B cell (primary cell): ENCODE results near the gene APP. TPM values are rescaled to one million over a fixed set of nuclear protein-coding genes. Genes with fewer than 3 reads are reported as not detected.

Source experiments
- ATAC-seq: fragments of 200-7000 bp; cut with Tn5 transposase; one replicate; pipeline ENCODE4 v1.10.0; 2021; ENCODE audit warnings: low read depth, mild to moderate bottlenecking, moderate number of reproducible peaks, moderate library complexity
- CTCF ChIA-PET: fragments of 350-600 bp; sonication (Branson Sonifier 250); formaldehyde crosslinking; loops from one replicate; lab custom pipeline; 2021; ENCODE audit warnings: antibody characterized with exemption, inconsistent platforms; lab: Charles Lee
- POLR2A ChIA-PET: fragments of 350-600 bp; sonication (Branson Sonifier 250); formaldehyde crosslinking; loops from one replicate; lab custom pipeline; 2021; ENCODE audit warnings: antibody characterized with exemption; lab: Charles Lee
- DNase-seq: peaks from one replicate; pipeline ENCODE4 v3.0.0; 2013
- H2AFZ ChIP-seq: 2 replicates; pipeline ENCODE4 v1.6.1; 2012; ENCODE audit warnings: mild to moderate bottlenecking, low read depth, low read length; ENCODE audit not compliant: insufficient read depth, poor library complexity, severe bottlenecking
- H3K27ac ChIP-seq, 2 donors: 1 replicate in 1 of 2; 2 replicates in 1 of 2; pipeline ENCODE4 v1.5.1; 2012 to 2013; ENCODE audit warnings: low read length in 2 of 2, mild to moderate bottlenecking in 2 of 2, moderate library complexity in 1 of 2
- H3K27me3 ChIP-seq, 4 experiments: fragments of 200-600 bp in 1 of 4; sonication (generic) in 1 of 4; replicated peaks in 1 of 4; 1 replicate in 2 of 4; 2 replicates in 2 of 4; pipeline versions ENCODE4 v1.6.1 to v1.7.0; 2013 to 2016; ENCODE audit warnings: low read length in 3 of 4, mild to moderate bottlenecking in 2 of 4, mixed read lengths in 1 of 4, moderate library complexity in 1 of 4; ENCODE audit not compliant: insufficient read depth in 4 of 4, control insufficient read depth in 3 of 4; ENCODE audit errors: control extremely low read depth in 1 of 4
- H3K36me3 ChIP-seq, 2 experiments: replicated peaks in 1 of 2; 1 replicate in 1 of 2; 2 replicates in 1 of 2; pipeline versions ENCODE4 v1.6.1 to v1.7.1; 2013; ENCODE audit warnings: low read length in 1 of 2; ENCODE audit not compliant: insufficient read depth in 2 of 2, control insufficient read depth in 1 of 2; ENCODE audit errors: control extremely low read depth in 1 of 2, extremely low read depth in 1 of 2
- H3K4me1 ChIP-seq, 2 donors: fragments of 200-600 bp in 1 of 2; sonication (generic) in 1 of 2; 1 replicate in 1 of 2; 2 replicates in 1 of 2; pipeline versions ENCODE4 v1.5.1 to v1.6.1; 2013 to 2017; ENCODE audit warnings: low read length in 2 of 2; ENCODE audit not compliant: control insufficient read depth in 2 of 2, insufficient read depth in 2 of 2
- H3K4me2 ChIP-seq: replicated peaks from 2 replicates; pipeline ENCODE3; 2012; ENCODE audit warnings: mild to moderate bottlenecking, low read depth, low read length; ENCODE audit not compliant: poor library complexity, severe bottlenecking
- H3K4me3 ChIP-seq, 5 experiments: fragments of 200-600 bp in 1 of 5; sonication (generic) in 1 of 5; 1 replicate in 3 of 5; 2 replicates in 2 of 5; pipeline versions ENCODE4 v1.5.1 to v1.7.0; 2011 to 2016; ENCODE audit warnings: low read length in 4 of 5, mild to moderate bottlenecking in 4 of 5, low read depth in 2 of 5, control low read depth in 1 of 5, moderate library complexity in 1 of 5; ENCODE audit not compliant: insufficient read depth in 1 of 5; ENCODE audit errors: control extremely low read depth in 1 of 5, extremely low read depth in 1 of 5
- H3K79me2 ChIP-seq: fragments of 200-600 bp; sonication (generic); one replicate; pipeline ENCODE4 v1.6.0; 2016; ENCODE audit warnings: low read length; ENCODE audit not compliant: control insufficient read depth, insufficient read depth
- H3K9ac ChIP-seq: fragments of 200-600 bp; sonication (generic); 2 replicates; pipeline ENCODE4 v1.6.1; 2017; ENCODE audit warnings: mild to moderate bottlenecking, low read length, moderate library complexity
- H3K9me3 ChIP-seq, 3 donors: one replicate each; pipeline versions ENCODE4 v1.6.1 to v1.7.1; 2013; ENCODE audit warnings: low read length in 2 of 3; ENCODE audit not compliant: control insufficient read depth in 2 of 3, insufficient read depth in 1 of 3; ENCODE audit errors: control extremely low read depth in 1 of 3
- H4K20me1 ChIP-seq: 2 replicates; pipeline ENCODE4 v1.6.0; 2012; ENCODE audit warnings: mild to moderate bottlenecking, low read length; ENCODE audit not compliant: insufficient read depth, control insufficient read depth, poor library complexity, severe bottlenecking
- H3K27ac Mint-ChIP-seq: one replicate; pipeline ENCODE4 v1.8.0; 2021; ENCODE audit warnings: mixed read lengths
- H3K27me3 Mint-ChIP-seq: one replicate; pipeline ENCODE4 v1.8.0; 2021; ENCODE audit warnings: mixed read lengths
- H3K4me1 Mint-ChIP-seq: one replicate; pipeline ENCODE4 v1.8.0; 2021; ENCODE audit warnings: mixed read lengths
- H3K4me3 Mint-ChIP-seq: one replicate; pipeline ENCODE4 v1.8.0; 2021; ENCODE audit warnings: mixed read lengths
- H3K9me3 Mint-ChIP-seq: one replicate; pipeline ENCODE4 v1.8.0; 2022; ENCODE audit warnings: mixed read lengths; ENCODE audit not compliant: insufficient read depth
- CTCF ChIP-seq: fragments of 200-600 bp; IDR thresholded peaks from one replicate; pipeline ENCODE4 v1.8.0; 2022; ENCODE audit warnings: antibody characterized with exemption, mild to moderate bottlenecking
- EZH2 ChIP-seq: IDR thresholded peaks from 2 replicates; pipeline ENCODE4 v1.6.1; 2012; ENCODE audit warnings: borderline replicate concordance, low read depth, mild to moderate bottlenecking, moderate library complexity, low read length; ENCODE audit not compliant: insufficient read depth, poor library complexity, severe bottlenecking
- WGBS: methylation state at CpG from one replicate; pipeline ENCODE4 v1.1.5; 2013; ENCODE audit warnings: missing lambda C conversion rate; ENCODE audit not compliant: insufficient coverage; 5-methylcytosine and 5-hydroxymethylcytosine counted together
- intact Hi-C: fragments of 100-400 bp; cut with micrococcal nuclease; formaldehyde crosslinking; loops from one replicate; pipeline ENCODE4 v1.10.0; 2022
- polyA minus RNA-seq: library from RNA; depleted of rRNA, polyadenylated mRNA; stranded (reverse); fragments of >200 nt; gene quantifications from 2 replicates; pipeline ENCODE4 v1.2.3, GENCODE V29; 2012
- polyA plus RNA-seq: library from polyadenylated mRNA; depleted of rRNA; stranded (reverse); fragments of >200 nt; gene quantifications from 2 replicates; pipeline ENCODE4 v1.2.3, GENCODE V29; 2012
- total RNA-seq, 2 donors: library from RNA; stranded (reverse); fragments of 120-200 nt in 1 of 2; gene quantifications; 1 replicate in 1 of 2; 2 replicates in 1 of 2; pipeline versions ENCODE4 v1.2.3 to v1.2.4, GENCODE V29; 2013 to 2022

The APP gene
- total RNA-seq (34.7 and 38.0 TPM in 2 replicates), polyA plus RNA-seq (28.3 and 38.5 TPM in 2 replicates), polyA minus RNA-seq (43.4 and 66.6 TPM in 2 replicates)
- 52.7 TPM for total RNA-seq (2013)

- H3K79me2 ChIP-seq: peaks cover 29% of the 10 kb centered on the region
- peak; percentile 89 for ATAC-seq
- H3K9me3 ChIP-seq: no peaks in the 10 kb centered on the region
- ChIA-PET POLR2A (no interaction called here), CTCF (interaction anchor here (0.6 to 5.2 kb wide), 15 partner anchors 10 to 810 kb away, joined by 3 to 43 read pairs (median 4); no protein-coding TSS in a partner anchor)
- peak; percentile 91 for DNase-seq
- H3K4me2 ChIP-seq: peak within 1 kb of the TSS; percentile 94
- Mint-ChIP-seq H3K4me3 (peak within 1 kb of the TSS; percentile 97), H3K9me3 (no peaks in the 10 kb centered on the region), H3K27ac (peak within 1 kb of the TSS; percentile 81), H3K27me3 (peaks cover 19% of the 10 kb centered on the region), H3K4me1 (peaks cover 15% of the 10 kb centered on the region)
- peaks cover 0 to 9% (median 2%) of the 10 kb centered on the region in 4 experiments for H3K27me3 ChIP-seq
- H3K4me3 ChIP-seq: peak within 1 kb of the TSS; percentile 54 to 84 (median 82)
- peaks cover 9 to 18% of the 10 kb centered on the region in 2 donors for H3K4me1 ChIP-seq
- intact Hi-C loops: loop anchor here (1.0 to 5.0 kb wide), 4 partner anchors 203 to 562 kb away; no protein-coding TSS in a partner anchor
- TF ChIP-seq EZH2: no peak
- peak; percentile 96 for TF ChIP-seq CTCF
- H3K27ac ChIP-seq: peak within 1 kb of the TSS in 1 of 2 donors; percentile 74
- peak within 1 kb of the TSS; percentile 75 for H3K9ac ChIP-seq
- H4K20me1 ChIP-seq: no peaks in the 10 kb centered on the region
- peak within 1 kb of the TSS; percentile 92 for H2AFZ ChIP-seq
- no peaks in the 10 kb centered on the region for H3K36me3 ChIP-seq
- under 1% methylated on average over 78 of the region's 88 CpGs for WGBS
Observed at GRCh38 chr21:26170471-26171257, at the start of gene APP. Gene APP (minus strand): TSS chr21:26170770. CDS start chr21:26170620, 150 bp downstream.

- H3K4me3 Mint-ChIP-seq: no peak overlapping the region
Observed at GRCh38 chr21:26212220-26212619, 41.6 kb upstream of the APP start.

More at GRCh38 chr21:26212220-26212619, 41.6 kb upstream of the APP start:
- ChIA-PET CTCF (no interaction called here), POLR2A (no interaction called here)
- Histone ChIP-seq H3K4me2 (no peak overlapping the region), H4K20me1 (no peaks in the 10 kb centered on the region), H3K4me1 (no peaks in the 10 kb centered on the region), H3K9ac (no peak overlapping the region), H3K9me3 (no peaks in the 10 kb centered on the region), H3K79me2 (no peaks in the 10 kb centered on the region), H3K36me3 (no peaks in the 10 kb centered on the region), H3K27ac (no peak overlapping the region), H2AFZ (no peak overlapping the region), H3K4me3 (no peak overlapping the region), H3K27me3 (no peaks in the 10 kb centered on the region)
- TF ChIP-seq EZH2: no peak
- TF ChIP-seq CTCF: no peak
- ATAC-seq: no peak
- no peaks in the 10 kb centered on the region for H3K9me3 Mint-ChIP-seq
- WGBS: 87% methylated on average over 6 of the region's 9 CpGs
- DNase-seq: no peak
- H3K4me1 Mint-ChIP-seq: no peaks in the 10 kb centered on the region
- H3K27me3 Mint-ChIP-seq: no peaks in the 10 kb centered on the region
- H3K27ac Mint-ChIP-seq: no peak overlapping the region
- intact Hi-C loops: no loop called here
